ENCODE results near the gene RASA4B.

The RASA4B gene

DNA sequence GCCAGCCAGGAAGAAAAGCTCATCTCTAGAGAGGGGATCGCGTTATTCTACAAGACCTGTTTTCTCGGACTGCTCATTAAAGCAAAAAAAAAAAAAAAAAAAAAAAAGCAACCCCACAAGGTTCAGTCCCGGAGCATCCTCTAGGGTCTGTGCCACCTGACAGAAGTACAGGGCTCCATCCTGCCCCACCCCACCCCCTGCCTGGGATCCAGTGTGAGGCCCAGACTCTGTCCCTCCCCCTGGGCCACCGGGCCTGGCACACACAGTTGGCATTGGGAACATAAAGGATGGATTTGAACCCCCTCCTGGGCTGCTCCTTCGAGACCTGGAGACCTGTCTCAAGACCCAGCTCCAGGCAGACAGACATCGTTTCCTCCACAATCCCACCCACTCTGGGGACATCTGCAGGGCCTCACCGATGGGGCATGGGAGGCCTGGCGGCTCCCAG is 83.5 kb downstream of the RASA4B start:
- H3K36me3 ChIP-seq: peaks cover 33% of the 10 kb centered on the region
- H3K27me3 ChIP-seq: no peaks in the 10 kb centered on the region
- H3K9me3 ChIP-seq: no peaks in the 10 kb centered on the region
- peak overlapping the region; percentile 99 for H3K27ac ChIP-seq
- H3K4me1 ChIP-seq (ENCODE audit: control insufficient read depth in 1 of 2, insufficient read depth in 1 of 2, low read depth in 1 of 2, low read length in 1 of 2): peaks cover 68% of the 10 kb centered on the region in 2 experiments
- peak overlapping the region; percentile 88 to 95 for H3K4me3 ChIP-seq (ENCODE audit: low read depth in 1 of 2, low read length in 1 of 2)
- TF ChIP-seq, protein P1, sequence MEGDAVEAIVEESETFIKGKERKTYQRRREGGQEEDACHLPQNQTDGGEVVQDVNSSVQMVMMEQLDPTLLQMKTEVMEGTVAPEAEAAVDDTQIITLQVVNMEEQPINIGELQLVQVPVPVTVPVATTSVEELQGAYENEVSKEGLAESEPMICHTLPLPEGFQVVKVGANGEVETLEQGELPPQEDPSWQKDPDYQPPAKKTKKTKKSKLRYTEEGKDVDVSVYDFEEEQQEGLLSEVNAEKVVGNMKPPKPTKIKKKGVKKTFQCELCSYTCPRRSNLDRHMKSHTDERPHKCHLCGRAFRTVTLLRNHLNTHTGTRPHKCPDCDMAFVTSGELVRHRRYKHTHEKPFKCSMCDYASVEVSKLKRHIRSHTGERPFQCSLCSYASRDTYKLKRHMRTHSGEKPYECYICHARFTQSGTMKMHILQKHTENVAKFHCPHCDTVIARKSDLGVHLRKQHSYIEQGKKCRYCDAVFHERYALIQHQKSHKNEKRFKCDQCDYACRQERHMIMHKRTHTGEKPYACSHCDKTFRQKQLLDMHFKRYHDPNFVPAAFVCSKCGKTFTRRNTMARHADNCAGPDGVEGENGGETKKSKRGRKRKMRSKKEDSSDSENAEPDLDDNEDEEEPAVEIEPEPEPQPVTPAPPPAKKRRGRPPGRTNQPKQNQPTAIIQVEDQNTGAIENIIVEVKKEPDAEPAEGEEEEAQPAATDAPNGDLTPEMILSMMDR (IDR thresholded peaks at IDR 0.05): no peak

DNA sequence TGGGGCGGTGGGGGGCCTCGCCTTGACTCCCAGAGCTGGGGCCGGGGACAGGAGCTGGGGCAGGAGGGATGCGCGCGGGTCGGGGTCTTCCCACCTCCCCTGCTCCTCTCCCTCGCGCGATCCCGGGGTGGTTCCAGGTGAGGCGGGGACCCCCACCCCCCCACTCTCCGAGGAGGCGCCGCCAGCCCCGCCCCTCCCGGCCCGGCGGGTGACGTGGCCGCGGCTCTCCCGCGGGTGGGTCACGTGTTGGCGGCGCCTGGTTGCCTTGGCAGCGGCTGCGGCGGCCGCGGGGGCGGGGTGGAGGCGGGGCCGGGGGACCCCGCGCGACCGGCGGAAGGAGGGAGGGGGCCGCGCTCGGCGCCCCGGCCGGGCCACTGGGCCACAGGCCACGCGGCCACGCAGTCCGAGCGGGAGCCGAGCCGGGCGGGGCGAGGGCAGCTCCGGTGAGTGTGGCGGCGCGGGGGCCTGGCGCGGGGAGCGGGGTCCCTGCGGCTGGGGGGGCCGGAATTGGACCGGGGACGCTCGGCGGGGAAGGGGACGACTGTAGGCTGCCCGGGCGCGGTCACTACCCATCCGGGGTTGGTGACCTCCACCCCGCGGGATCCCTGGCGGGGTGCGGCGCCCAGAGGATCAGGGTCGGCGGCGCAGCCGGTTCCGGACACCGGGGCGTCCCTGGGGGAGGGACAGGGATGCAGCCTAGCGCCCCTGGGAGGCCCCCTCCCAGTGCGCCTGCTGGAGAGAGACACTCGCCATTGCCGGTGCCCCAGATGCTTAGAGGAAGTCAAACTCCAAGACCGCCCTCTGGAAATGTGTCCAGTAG is 84.1 kb downstream of the RASA4B start, which contains the start of gene ORAI2:
Gene ORAI2, plus strand, starts transcription at position 357 of the 820 bp plus-strand sequence. CDS start 5,382 bp downstream, outside the sequence.
- TF ChIP-seq, protein P1 (IDR thresholded peaks at IDR 0.05): peak; percentile 25
- peak within 1 kb of the TSS; percentile 99 for H3K27ac ChIP-seq
- peaks cover 74% of the 10 kb centered on the region in 2 experiments for H3K4me1 ChIP-seq (ENCODE audit: control insufficient read depth in 1 of 2, insufficient read depth in 1 of 2, low read depth in 1 of 2, low read length in 1 of 2)

More for the DNA sequence above, 84.1 kb downstream of the RASA4B start, which contains the start of gene ORAI2:
- Histone ChIP-seq H3K9me3 (no peaks in the 10 kb centered on the region), H3K4me3 (ENCODE audit: low read depth in 1 of 2, low read length in 1 of 2) (peak within 1 kb of the TSS; percentile 88 to 95), H3K27me3 (no peaks in the 10 kb centered on the region), H3K36me3 (peaks cover 27% of the 10 kb centered on the region)
